B cell (primary cell): ENCODE data around the gene SESTD1. TPM values are rescaled to one million over a fixed set of nuclear protein-coding genes. Genes with fewer than 3 reads are reported as not detected.

ENCODE experiments used
- ATAC-seq: fragments of 200-7000 bp; cut with Tn5 transposase; one replicate; pipeline ENCODE4 v1.10.0; 2021; ENCODE audit warnings: low read depth, mild to moderate bottlenecking, moderate number of reproducible peaks, moderate library complexity
- CTCF ChIA-PET: fragments of 350-600 bp; sonication (Branson Sonifier 250); formaldehyde crosslinking; loops from one replicate; lab custom pipeline; 2021; ENCODE audit warnings: antibody characterized with exemption, inconsistent platforms; lab: Charles Lee
- POLR2A ChIA-PET: fragments of 350-600 bp; sonication (Branson Sonifier 250); formaldehyde crosslinking; loops from one replicate; lab custom pipeline; 2021; ENCODE audit warnings: antibody characterized with exemption; lab: Charles Lee
- DNase-seq: peaks from one replicate; pipeline ENCODE4 v3.0.0; 2013
- H2AFZ ChIP-seq: 2 replicates; pipeline ENCODE4 v1.6.1; 2012; ENCODE audit warnings: mild to moderate bottlenecking, low read depth, low read length; ENCODE audit not compliant: insufficient read depth, poor library complexity, severe bottlenecking
- H3K27ac ChIP-seq, 2 donors: 1 replicate in 1 of 2; 2 replicates in 1 of 2; pipeline ENCODE4 v1.5.1; 2012 to 2013; ENCODE audit warnings: low read length in 2 of 2, mild to moderate bottlenecking in 2 of 2, moderate library complexity in 1 of 2
- H3K27me3 ChIP-seq, 4 experiments: fragments of 200-600 bp in 1 of 4; sonication (generic) in 1 of 4; replicated peaks in 1 of 4; 1 replicate in 2 of 4; 2 replicates in 2 of 4; pipeline versions ENCODE4 v1.6.1 to v1.7.0; 2013 to 2016; ENCODE audit warnings: low read length in 3 of 4, mild to moderate bottlenecking in 2 of 4, mixed read lengths in 1 of 4, moderate library complexity in 1 of 4; ENCODE audit not compliant: insufficient read depth in 4 of 4, control insufficient read depth in 3 of 4; ENCODE audit errors: control extremely low read depth in 1 of 4
- H3K36me3 ChIP-seq, 2 experiments: replicated peaks in 1 of 2; 1 replicate in 1 of 2; 2 replicates in 1 of 2; pipeline versions ENCODE4 v1.6.1 to v1.7.1; 2013; ENCODE audit warnings: low read length in 1 of 2; ENCODE audit not compliant: insufficient read depth in 2 of 2, control insufficient read depth in 1 of 2; ENCODE audit errors: control extremely low read depth in 1 of 2, extremely low read depth in 1 of 2
- H3K4me1 ChIP-seq, 2 donors: fragments of 200-600 bp in 1 of 2; sonication (generic) in 1 of 2; 1 replicate in 1 of 2; 2 replicates in 1 of 2; pipeline versions ENCODE4 v1.5.1 to v1.6.1; 2013 to 2017; ENCODE audit warnings: low read length in 2 of 2; ENCODE audit not compliant: control insufficient read depth in 2 of 2, insufficient read depth in 2 of 2
- H3K4me2 ChIP-seq: replicated peaks from 2 replicates; pipeline ENCODE3; 2012; ENCODE audit warnings: mild to moderate bottlenecking, low read depth, low read length; ENCODE audit not compliant: poor library complexity, severe bottlenecking
- H3K4me3 ChIP-seq, 5 experiments: fragments of 200-600 bp in 1 of 5; sonication (generic) in 1 of 5; 1 replicate in 3 of 5; 2 replicates in 2 of 5; pipeline versions ENCODE4 v1.5.1 to v1.7.0; 2011 to 2016; ENCODE audit warnings: low read length in 4 of 5, mild to moderate bottlenecking in 4 of 5, low read depth in 2 of 5, control low read depth in 1 of 5, moderate library complexity in 1 of 5; ENCODE audit not compliant: insufficient read depth in 1 of 5; ENCODE audit errors: control extremely low read depth in 1 of 5, extremely low read depth in 1 of 5
- H3K79me2 ChIP-seq: fragments of 200-600 bp; sonication (generic); one replicate; pipeline ENCODE4 v1.6.0; 2016; ENCODE audit warnings: low read length; ENCODE audit not compliant: control insufficient read depth, insufficient read depth
- H3K9ac ChIP-seq: fragments of 200-600 bp; sonication (generic); 2 replicates; pipeline ENCODE4 v1.6.1; 2017; ENCODE audit warnings: mild to moderate bottlenecking, low read length, moderate library complexity
- H3K9me3 ChIP-seq, 3 donors: one replicate each; pipeline versions ENCODE4 v1.6.1 to v1.7.1; 2013; ENCODE audit warnings: low read length in 2 of 3; ENCODE audit not compliant: control insufficient read depth in 2 of 3, insufficient read depth in 1 of 3; ENCODE audit errors: control extremely low read depth in 1 of 3
- H4K20me1 ChIP-seq: 2 replicates; pipeline ENCODE4 v1.6.0; 2012; ENCODE audit warnings: mild to moderate bottlenecking, low read length; ENCODE audit not compliant: insufficient read depth, control insufficient read depth, poor library complexity, severe bottlenecking
- H3K27ac Mint-ChIP-seq: one replicate; pipeline ENCODE4 v1.8.0; 2021; ENCODE audit warnings: mixed read lengths
- H3K27me3 Mint-ChIP-seq: one replicate; pipeline ENCODE4 v1.8.0; 2021; ENCODE audit warnings: mixed read lengths
- H3K4me1 Mint-ChIP-seq: one replicate; pipeline ENCODE4 v1.8.0; 2021; ENCODE audit warnings: mixed read lengths
- H3K4me3 Mint-ChIP-seq: one replicate; pipeline ENCODE4 v1.8.0; 2021; ENCODE audit warnings: mixed read lengths
- H3K9me3 Mint-ChIP-seq: one replicate; pipeline ENCODE4 v1.8.0; 2022; ENCODE audit warnings: mixed read lengths; ENCODE audit not compliant: insufficient read depth
- CTCF ChIP-seq: fragments of 200-600 bp; IDR thresholded peaks from one replicate; pipeline ENCODE4 v1.8.0; 2022; ENCODE audit warnings: antibody characterized with exemption, mild to moderate bottlenecking
- EZH2 ChIP-seq: IDR thresholded peaks from 2 replicates; pipeline ENCODE4 v1.6.1; 2012; ENCODE audit warnings: borderline replicate concordance, low read depth, mild to moderate bottlenecking, moderate library complexity, low read length; ENCODE audit not compliant: insufficient read depth, poor library complexity, severe bottlenecking
- WGBS: methylation state at CpG from one replicate; pipeline ENCODE4 v1.1.5; 2013; ENCODE audit warnings: missing lambda C conversion rate; ENCODE audit not compliant: insufficient coverage; 5-methylcytosine and 5-hydroxymethylcytosine counted together
- intact Hi-C: fragments of 100-400 bp; cut with micrococcal nuclease; formaldehyde crosslinking; loops from one replicate; pipeline ENCODE4 v1.10.0; 2022
- polyA plus RNA-seq: library from polyadenylated mRNA; depleted of rRNA; stranded (reverse); fragments of >200 nt; gene quantifications from 2 replicates; pipeline ENCODE4 v1.2.3, GENCODE V29; 2012
- total RNA-seq, 2 donors: library from RNA; stranded (reverse); fragments of 120-200 nt in 1 of 2; gene quantifications; 1 replicate in 1 of 2; 2 replicates in 1 of 2; pipeline versions ENCODE4 v1.2.3 to v1.2.4, GENCODE V29; 2013 to 2022

The SESTD1 gene
- total and polyA plus RNA-seq, 2 donors (not counting 1 experiment from before 2014, with no cell fraction given), result 52.0 to 66.1 TPM

GRCh38 chr2:179123272-179123662, 141.4 kb downstream of the SESTD1 start:
- POLR2A ChIA-PET, result no interaction called here
- TF ChIP-seq EZH2 (no peak), CTCF (no peak)
- intact Hi-C loops, result no loop called here

DNA sequence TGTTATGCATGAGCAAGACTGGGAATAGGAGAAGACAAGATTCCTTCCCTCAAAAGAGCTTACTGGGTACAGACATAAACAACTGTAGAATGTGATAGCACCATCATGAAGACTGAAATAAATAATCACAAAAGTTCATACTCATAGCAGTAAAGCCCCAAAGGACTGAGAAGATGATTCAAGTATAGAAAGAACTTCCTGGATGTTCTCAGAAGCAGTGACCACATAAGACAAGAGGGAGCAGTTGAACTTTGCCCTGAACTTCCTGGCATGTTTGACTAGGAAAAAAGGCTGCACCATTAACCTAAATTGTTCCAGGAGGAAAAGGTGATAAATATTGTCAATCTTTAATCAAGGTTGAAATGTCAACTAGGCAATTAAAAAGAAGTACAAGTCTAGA, 156.9 kb downstream of the SESTD1 start:
- Histone ChIP-seq H4K20me1 (no peaks in the 10 kb centered on the region), H3K27ac (no peak overlapping the region), H3K27me3 (no peaks in the 10 kb centered on the region), H3K4me1 (no peaks in the 10 kb centered on the region), H3K4me2 (no peak overlapping the region), H3K36me3 (peaks cover 18 to 36% of the 10 kb centered on the region in 2 experiments), H3K4me3 (no peak overlapping the region), H2AFZ (no peak overlapping the region), H3K9ac (no peak overlapping the region), H3K9me3 (peaks cover 0 to 1% (median 0%) of the 10 kb centered on the region in 3 donors), H3K79me2 (no peaks in the 10 kb centered on the region)
- H3K4me1 Mint-ChIP-seq, result peaks cover 14% of the 10 kb centered on the region
- no peaks in the 10 kb centered on the region for H3K27me3 Mint-ChIP-seq
- ATAC-seq, result no peak
- H3K4me3 Mint-ChIP-seq, result no peak overlapping the region
- ChIA-PET CTCF (interaction anchor here (1.2 to 1.8 kb wide), 3 partner anchors 22 to 131 kb away, joined by 3 to 5 read pairs (median 3); no protein-coding TSS in a partner anchor), POLR2A (no interaction called here)
- TF ChIP-seq EZH2 (no peak), CTCF (no peak)
- no peak overlapping the region for H3K27ac Mint-ChIP-seq
- intact Hi-C loops, result no loop called here
- no peaks in the 10 kb centered on the region for H3K9me3 Mint-ChIP-seq
- no peak for DNase-seq

More at GRCh38 chr2:179123272-179123662, 141.4 kb downstream of the SESTD1 start:
- Histone ChIP-seq H3K4me3 (no peak overlapping the region), H3K36me3 (peaks cover 16 to 37% of the 10 kb centered on the region in 2 experiments), H3K4me1 (peaks cover 6 to 7% of the 10 kb centered on the region in 2 donors), H2AFZ (no peak overlapping the region), H3K27ac (peak overlapping the region in 1 of 2 donors; percentile 17), H4K20me1 (no peaks in the 10 kb centered on the region), H3K4me2 (no peak overlapping the region), H3K9me3 (no peaks in the 10 kb centered on the region), H3K27me3 (no peaks in the 10 kb centered on the region), H3K9ac (no peak overlapping the region), H3K79me2 (no peaks in the 10 kb centered on the region)
- peak overlapping the region; percentile 43 for H3K4me3 Mint-ChIP-seq
- H3K27ac Mint-ChIP-seq, result peak overlapping the region; percentile 83
- WGBS, result no CpG with 5 or more reads among the region's 1 CpG
- peaks cover 19% of the 10 kb centered on the region for H3K4me1 Mint-ChIP-seq
- DNase-seq (no peak), ATAC-seq (peak; percentile 39)
- no peaks in the 10 kb centered on the region for H3K27me3 Mint-ChIP-seq
- H3K9me3 Mint-ChIP-seq, result no peaks in the 10 kb centered on the region
- CTCF ChIA-PET, result interaction anchor here (0.7 to 4.7 kb wide), 3 partner anchors 8 to 234 kb away, joined by 3 to 23 read pairs (median 6); no protein-coding TSS in a partner anchor
